Endometrial microvascular endothelial cells (primary cell): Measurements from ENCODE around the gene WDR27. TPM values are rescaled to one million over a fixed set of nuclear protein-coding genes. Genes with fewer than 3 reads are reported as not detected.

Source experiments
- total RNA-seq: library from RNA; depleted of rRNA; stranded (reverse); fragments of >200 nt; gene quantifications from one replicate; pipeline ENCODE4 v1.2.3, GENCODE V29; 2015; ENCODE audit errors: inconsistent ontology term

Gene WDR27
- total RNA-seq, 1 donor from 2014 or later = 22.3 TPM

Other genes starting within 250 kb of the WDR27 start
- 40.0 TPM for gene C6orf120, start 97 bp upstream of the WDR27 start, total RNA-seq
- gene PHF10, start 22.5 kb upstream of the WDR27 start, total RNA-seq = 49.0 TPM
- 2.3 TPM for gene DYNLT2, start 49.5 kb upstream of the WDR27 start, total RNA-seq
- 20.1 TPM for gene ERMARD, start 49.6 kb upstream of the WDR27 start, total RNA-seq